ENCODE results near the gene CDS2. TPM values are rescaled to one million over a fixed set of nuclear protein-coding genes. Genes with fewer than 3 reads are reported as not detected.

The CDS2 gene
- total and polyA plus RNA-seq, 2 of the 13 experiments (the other 11 are each of a cell fraction or from before 2014, with no cell fraction given): 81.3 to 153 TPM

DNA sequence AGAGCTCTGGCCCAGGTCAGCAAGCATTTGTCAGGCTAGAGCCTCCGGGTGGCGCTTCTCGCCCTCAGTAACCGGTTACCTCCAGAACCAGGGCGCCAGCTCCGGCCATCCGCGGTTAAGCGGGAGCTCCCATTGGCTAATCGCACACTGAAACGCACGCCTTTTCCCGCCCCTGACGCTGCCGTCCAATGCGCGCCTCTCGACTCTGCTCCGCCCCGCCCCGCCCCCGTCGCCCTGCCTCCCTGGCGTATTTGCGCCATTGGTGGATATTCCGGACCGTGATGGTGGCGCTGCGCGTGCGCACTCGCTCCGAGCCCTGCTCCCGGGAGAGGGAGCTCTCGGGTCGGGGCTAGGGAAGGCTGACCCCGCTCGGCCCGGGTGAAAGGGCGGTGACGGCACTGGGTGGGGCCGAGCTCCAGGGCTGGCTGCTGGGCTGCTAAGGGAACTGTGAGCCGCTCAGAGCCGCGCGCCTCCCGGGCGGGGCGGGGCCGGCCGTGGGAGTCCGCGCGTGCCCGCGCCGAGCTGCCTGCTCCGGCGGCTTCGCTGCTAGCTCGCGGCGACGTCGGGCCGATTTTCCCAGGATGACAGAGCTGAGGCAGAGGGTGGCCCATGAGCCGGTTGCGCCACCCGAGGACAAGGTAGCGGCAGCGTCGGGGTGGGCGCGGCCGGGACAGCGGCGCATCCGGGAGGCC lies at the start of gene CDS2 (continued):
- TF ChIP-seq, protein P1, sequence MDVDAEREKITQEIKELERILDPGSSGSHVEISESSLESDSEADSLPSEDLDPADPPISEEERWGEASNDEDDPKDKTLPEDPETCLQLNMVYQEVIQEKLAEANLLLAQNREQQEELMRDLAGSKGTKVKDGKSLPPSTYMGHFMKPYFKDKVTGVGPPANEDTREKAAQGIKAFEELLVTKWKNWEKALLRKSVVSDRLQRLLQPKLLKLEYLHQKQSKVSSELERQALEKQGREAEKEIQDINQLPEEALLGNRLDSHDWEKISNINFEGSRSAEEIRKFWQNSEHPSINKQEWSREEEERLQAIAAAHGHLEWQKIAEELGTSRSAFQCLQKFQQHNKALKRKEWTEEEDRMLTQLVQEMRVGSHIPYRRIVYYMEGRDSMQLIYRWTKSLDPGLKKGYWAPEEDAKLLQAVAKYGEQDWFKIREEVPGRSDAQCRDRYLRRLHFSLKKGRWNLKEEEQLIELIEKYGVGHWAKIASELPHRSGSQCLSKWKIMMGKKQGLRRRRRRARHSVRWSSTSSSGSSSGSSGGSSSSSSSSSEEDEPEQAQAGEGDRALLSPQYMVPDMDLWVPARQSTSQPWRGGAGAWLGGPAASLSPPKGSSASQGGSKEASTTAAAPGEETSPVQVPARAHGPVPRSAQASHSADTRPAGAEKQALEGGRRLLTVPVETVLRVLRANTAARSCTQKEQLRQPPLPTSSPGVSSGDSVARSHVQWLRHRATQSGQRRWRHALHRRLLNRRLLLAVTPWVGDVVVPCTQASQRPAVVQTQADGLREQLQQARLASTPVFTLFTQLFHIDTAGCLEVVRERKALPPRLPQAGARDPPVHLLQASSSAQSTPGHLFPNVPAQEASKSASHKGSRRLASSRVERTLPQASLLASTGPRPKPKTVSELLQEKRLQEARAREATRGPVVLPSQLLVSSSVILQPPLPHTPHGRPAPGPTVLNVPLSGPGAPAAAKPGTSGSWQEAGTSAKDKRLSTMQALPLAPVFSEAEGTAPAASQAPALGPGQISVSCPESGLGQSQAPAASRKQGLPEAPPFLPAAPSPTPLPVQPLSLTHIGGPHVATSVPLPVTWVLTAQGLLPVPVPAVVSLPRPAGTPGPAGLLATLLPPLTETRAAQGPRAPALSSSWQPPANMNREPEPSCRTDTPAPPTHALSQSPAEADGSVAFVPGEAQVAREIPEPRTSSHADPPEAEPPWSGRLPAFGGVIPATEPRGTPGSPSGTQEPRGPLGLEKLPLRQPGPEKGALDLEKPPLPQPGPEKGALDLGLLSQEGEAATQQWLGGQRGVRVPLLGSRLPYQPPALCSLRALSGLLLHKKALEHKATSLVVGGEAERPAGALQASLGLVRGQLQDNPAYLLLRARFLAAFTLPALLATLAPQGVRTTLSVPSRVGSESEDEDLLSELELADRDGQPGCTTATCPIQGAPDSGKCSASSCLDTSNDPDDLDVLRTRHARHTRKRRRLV (CRISPR knock-in tag; IDR thresholded peaks at IDR 0.05): no peak
- no peak; the same call in 1 of the 2 replicates for TF ChIP-seq JUND (CRISPR knock-in tag; IDR thresholded peaks at IDR 0.05)
- TF ChIP-seq ZNF674 (CRISPR knock-in tag; IDR thresholded peaks at IDR 0.05; ENCODE audit: low read depth): peak; percentile 98
- TF ChIP-seq GLI4 (CRISPR knock-in tag; IDR thresholded peaks at IDR 0.05; ENCODE audit: borderline replicate concordance): no peak
- TF ChIP-seq, protein P2, sequence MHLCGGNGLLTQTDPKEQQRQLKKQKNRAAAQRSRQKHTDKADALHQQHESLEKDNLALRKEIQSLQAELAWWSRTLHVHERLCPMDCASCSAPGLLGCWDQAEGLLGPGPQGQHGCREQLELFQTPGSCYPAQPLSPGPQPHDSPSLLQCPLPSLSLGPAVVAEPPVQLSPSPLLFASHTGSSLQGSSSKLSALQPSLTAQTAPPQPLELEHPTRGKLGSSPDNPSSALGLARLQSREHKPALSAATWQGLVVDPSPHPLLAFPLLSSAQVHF (CRISPR knock-in tag; IDR thresholded peaks at IDR 0.05): no peak
- TF ChIP-seq, protein P3, sequence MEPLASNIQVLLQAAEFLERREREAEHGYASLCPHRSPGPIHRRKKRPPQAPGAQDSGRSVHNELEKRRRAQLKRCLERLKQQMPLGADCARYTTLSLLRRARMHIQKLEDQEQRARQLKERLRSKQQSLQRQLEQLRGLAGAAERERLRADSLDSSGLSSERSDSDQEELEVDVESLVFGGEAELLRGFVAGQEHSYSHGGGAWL (CRISPR knock-in tag; IDR thresholded peaks at IDR 0.05): peak; percentile 69; the same call in 1 of the 2 replicates
- TF ChIP-seq TBL1XR1 (IDR thresholded peaks at IDR 0.05; ENCODE audit: borderline replicate concordance, low read length, partially characterized antibody): peak; percentile 38
- no peak for TF ChIP-seq GATA4 (IDR thresholded peaks at IDR 0.05; ENCODE audit: borderline replicate concordance, low read depth)
- 0 out of 2 replicates have a peak, but pooled peaks have one; percentile 14 for TF ChIP-seq RERE (CRISPR knock-in tag; IDR thresholded peaks at IDR 0.05; ENCODE audit: low read depth)
- no peak for TF ChIP-seq ZNF101 (CRISPR knock-in tag; IDR thresholded peaks at IDR 0.05; ENCODE audit: borderline replicate concordance, low read depth)
- TF ChIP-seq NCOA5 (CRISPR knock-in tag; IDR thresholded peaks at IDR 0.05): no peak
- no peak for TF ChIP-seq ZNF576 (CRISPR knock-in tag; IDR thresholded peaks at IDR 0.05)
- peak; percentile 73; the same call in 1 of the 2 replicates for TF ChIP-seq WIZ (CRISPR knock-in tag; IDR thresholded peaks at IDR 0.05)
- TF ChIP-seq RARA (CRISPR knock-in tag; IDR thresholded peaks at IDR 0.05): peak; percentile 91
- TF ChIP-seq ZNF354B (CRISPR knock-in tag; IDR thresholded peaks at IDR 0.05): peak; percentile 81; the same call in 1 of the 2 replicates
- TF ChIP-seq ZNF652 (CRISPR knock-in tag; IDR thresholded peaks at IDR 0.05; ENCODE audit: borderline replicate concordance, low read depth): no peak
- TF ChIP-seq ONECUT2 (CRISPR knock-in tag; IDR thresholded peaks at IDR 0.05): no peak
- TF ChIP-seq ZNF138 (CRISPR knock-in tag; IDR thresholded peaks at IDR 0.05; ENCODE audit: low read depth): peak; percentile 97

All from HepG2 (cell line).